ENCODE measurements around the gene CHRNB1. TPM values are rescaled to one million over a fixed set of nuclear protein-coding genes. Genes with fewer than 3 reads are reported as not detected.

The CHRNB1 gene
- total and polyA plus RNA-seq, 10 donors, result 7.3 to 12.9 (median 11.3) TPM

DNA sequence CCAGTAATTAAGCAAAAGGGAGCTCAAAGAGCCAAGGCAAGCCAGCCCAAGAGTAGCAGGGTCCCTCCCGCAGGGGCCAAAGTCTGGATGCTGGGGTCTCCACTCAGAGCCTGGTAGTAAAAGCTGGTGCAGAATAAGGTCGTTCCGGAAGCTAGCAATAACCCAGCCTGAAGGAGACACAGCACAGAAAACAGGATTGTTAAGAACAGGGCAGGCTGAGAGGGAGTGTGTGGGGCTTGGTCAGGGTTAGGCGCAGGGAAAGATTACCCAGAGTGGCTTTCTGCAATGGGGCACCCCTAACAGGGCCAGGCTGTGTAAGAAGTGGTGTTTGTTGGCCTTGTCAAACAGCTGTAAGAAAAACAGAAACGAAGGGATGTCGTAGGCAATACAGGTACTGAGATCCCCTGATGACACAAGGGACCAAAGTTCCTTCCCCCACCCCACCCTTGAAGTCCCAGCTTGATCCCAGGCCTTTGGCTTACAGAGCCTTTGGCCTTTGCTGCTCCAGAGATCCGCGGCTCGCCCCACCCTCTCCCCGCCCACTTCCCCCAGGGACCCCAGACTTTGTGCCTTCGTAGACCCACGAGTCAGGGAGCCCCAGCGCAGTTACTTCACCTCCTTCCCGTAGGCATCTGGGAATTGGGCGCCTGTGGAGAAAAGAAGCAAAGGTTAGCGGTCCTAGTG is 41.7 kb upstream of the CHRNB1 start:
- WGBS, 5 donors, result 17 to 26% (median 17%) methylated on average over 12 to 16 of the region's 16 CpGs
- peak; percentile 84 for DNase-seq
- H3K27me3 ChIP-seq (replicated peaks in 1 of 7), result peaks cover 0 to 21% (median 7%) of the 10 kb centered on the region in 7 donors
- intact Hi-C loops (cut with DNase I; ENCODE audit: low total_unique reads), result no loop called here
- H3K27ac ChIP-seq, result peak overlapping the region; percentile 72 to 91 (median 83)
- H3K4me3 ChIP-seq, result peak overlapping the region; percentile 46 to 90 (median 66)
- peaks cover 8 to 42% (median 26%) of the 10 kb centered on the region in 6 donors for H3K4me1 ChIP-seq
- no peaks in the 10 kb centered on the region for H3K9me3 ChIP-seq
- TF ChIP-seq POLR2A (IDR thresholded peaks at IDR 0.05), result no peak
- no peak for TF ChIP-seq POLR2AphosphoS5 (IDR thresholded peaks at IDR 0.05)
- TF ChIP-seq, protein P1, sequence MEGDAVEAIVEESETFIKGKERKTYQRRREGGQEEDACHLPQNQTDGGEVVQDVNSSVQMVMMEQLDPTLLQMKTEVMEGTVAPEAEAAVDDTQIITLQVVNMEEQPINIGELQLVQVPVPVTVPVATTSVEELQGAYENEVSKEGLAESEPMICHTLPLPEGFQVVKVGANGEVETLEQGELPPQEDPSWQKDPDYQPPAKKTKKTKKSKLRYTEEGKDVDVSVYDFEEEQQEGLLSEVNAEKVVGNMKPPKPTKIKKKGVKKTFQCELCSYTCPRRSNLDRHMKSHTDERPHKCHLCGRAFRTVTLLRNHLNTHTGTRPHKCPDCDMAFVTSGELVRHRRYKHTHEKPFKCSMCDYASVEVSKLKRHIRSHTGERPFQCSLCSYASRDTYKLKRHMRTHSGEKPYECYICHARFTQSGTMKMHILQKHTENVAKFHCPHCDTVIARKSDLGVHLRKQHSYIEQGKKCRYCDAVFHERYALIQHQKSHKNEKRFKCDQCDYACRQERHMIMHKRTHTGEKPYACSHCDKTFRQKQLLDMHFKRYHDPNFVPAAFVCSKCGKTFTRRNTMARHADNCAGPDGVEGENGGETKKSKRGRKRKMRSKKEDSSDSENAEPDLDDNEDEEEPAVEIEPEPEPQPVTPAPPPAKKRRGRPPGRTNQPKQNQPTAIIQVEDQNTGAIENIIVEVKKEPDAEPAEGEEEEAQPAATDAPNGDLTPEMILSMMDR (IDR thresholded peaks at IDR 0.05 in 8 of 11, conservative IDR thresholded peaks at IDR 0.05 in 3 of 11), result no peak
- H3K36me3 ChIP-seq, result no peaks in the 10 kb centered on the region

DNA sequence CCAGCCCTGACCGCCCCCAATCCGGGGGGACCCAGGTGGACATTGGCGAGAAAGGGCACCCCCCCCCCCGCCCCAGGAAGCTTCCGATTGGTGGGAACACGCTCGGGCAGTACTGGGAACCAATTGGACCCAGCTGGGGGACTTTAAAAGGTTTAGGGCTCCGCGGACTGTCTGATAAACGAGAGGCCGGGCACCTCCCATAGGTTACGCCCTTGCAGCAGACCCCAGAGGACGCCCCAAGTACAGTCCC is 41.2 kb upstream of the CHRNB1 start:
- Histone ChIP-seq H3K27me3 (replicated peaks in 1 of 7) (peaks cover 0 to 25% (median 7%) of the 10 kb centered on the region in 7 donors), H3K4me3 (peak overlapping the region; percentile 46 to 90 (median 66)), H3K9me3 (no peaks in the 10 kb centered on the region), H3K4me1 (peaks cover 8 to 43% (median 26%) of the 10 kb centered on the region in 6 donors), H3K27ac (peak overlapping the region; percentile 72 to 91 (median 83)), H3K36me3 (no peaks in the 10 kb centered on the region)
- intact Hi-C loops (cut with DNase I; ENCODE audit: low total_unique reads), result no loop called here
- 0 to 1% (median 0%) methylated on average over 7 to 13 of the region's 13 CpGs for WGBS, 5 donors
- no peak for DNase-seq
- no peak for TF ChIP-seq POLR2AphosphoS5 (IDR thresholded peaks at IDR 0.05)
- TF ChIP-seq, protein P1 (IDR thresholded peaks at IDR 0.05 in 8 of 11, conservative IDR thresholded peaks at IDR 0.05 in 3 of 11), result peak in 1 of 11 experiments; percentile 7

DNA sequence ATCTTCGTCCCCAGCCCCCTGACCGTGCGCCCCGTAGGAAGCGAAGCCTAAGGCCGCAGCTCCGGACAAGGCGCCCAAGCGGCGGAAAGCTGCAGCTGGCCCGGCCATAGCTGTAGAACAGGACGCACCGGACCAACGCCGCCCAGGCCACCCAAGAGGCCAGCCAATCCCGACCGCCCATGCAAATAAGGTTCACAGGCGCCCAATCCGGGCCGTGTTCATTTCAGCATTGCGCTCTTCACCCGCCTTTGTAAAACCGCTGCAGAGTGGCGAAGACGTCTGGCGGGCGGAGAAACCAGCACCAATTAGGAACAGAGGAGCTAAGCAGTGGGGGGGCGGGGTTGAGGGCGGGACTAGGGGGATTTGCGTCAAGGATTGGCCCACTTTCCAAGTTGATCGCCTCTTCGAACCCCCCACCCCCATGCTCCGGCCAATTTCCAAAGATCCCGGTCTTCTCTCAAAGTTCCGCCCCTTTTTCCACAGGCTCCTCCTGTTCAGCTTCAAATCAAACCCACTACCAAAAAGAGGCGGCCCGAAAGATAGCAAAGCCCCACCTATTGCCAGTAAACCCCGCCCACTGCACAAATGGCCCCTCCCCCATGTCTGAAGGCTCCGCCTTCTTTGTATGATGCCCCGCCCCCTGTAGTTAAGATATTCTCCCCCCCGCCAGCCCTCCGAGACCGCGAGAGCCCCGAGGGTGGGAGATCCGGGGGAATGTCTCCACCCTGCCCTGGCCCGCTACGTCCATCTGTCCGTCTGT is 40.7 kb upstream of the CHRNB1 start, which contains the start of gene TMEM256:
Gene TMEM256, minus strand, starts transcription at position 121 of the 760 bp plus-strand sequence. Its CDS starts 13 bp downstream, at position 108.
- intact Hi-C loops (cut with DNase I; ENCODE audit: low total_unique reads), result no loop called here
- H3K27me3 ChIP-seq (replicated peaks in 1 of 7), result peaks cover 0 to 30% (median 7%) of the 10 kb centered on the region in 7 donors
- H3K9me3 ChIP-seq, result no peaks in the 10 kb centered on the region
- TF ChIP-seq POLR2A (IDR thresholded peaks at IDR 0.05) (peak in 2 of 3 donors; percentile 10 to 89), POLR2AphosphoS5 (IDR thresholded peaks at IDR 0.05) (peak; percentile 96 to 98 (median 97))
- TF ChIP-seq, protein P1 (IDR thresholded peaks at IDR 0.05 in 8 of 11, conservative IDR thresholded peaks at IDR 0.05 in 3 of 11), result peak in 2 of 11 experiments; percentile 27 to 47
- peak; percentile 98 for DNase-seq
- H3K4me3 ChIP-seq, result peak within 1 kb of the TSS; percentile 46 to 90 (median 66)
- peak within 1 kb of the TSS; percentile 72 to 91 (median 83) for H3K27ac ChIP-seq
- 0 to 1% (median 0%) methylated on average over 31 to 49 of the region's 49 CpGs for WGBS, 5 donors
- no peaks in the 10 kb centered on the region for H3K36me3 ChIP-seq
- peaks cover 8 to 43% (median 26%) of the 10 kb centered on the region in 6 donors for H3K4me1 ChIP-seq

All from spleen (tissue), 11 donors.